Measurements from ENCODE around the gene AP3B1.

DNA sequence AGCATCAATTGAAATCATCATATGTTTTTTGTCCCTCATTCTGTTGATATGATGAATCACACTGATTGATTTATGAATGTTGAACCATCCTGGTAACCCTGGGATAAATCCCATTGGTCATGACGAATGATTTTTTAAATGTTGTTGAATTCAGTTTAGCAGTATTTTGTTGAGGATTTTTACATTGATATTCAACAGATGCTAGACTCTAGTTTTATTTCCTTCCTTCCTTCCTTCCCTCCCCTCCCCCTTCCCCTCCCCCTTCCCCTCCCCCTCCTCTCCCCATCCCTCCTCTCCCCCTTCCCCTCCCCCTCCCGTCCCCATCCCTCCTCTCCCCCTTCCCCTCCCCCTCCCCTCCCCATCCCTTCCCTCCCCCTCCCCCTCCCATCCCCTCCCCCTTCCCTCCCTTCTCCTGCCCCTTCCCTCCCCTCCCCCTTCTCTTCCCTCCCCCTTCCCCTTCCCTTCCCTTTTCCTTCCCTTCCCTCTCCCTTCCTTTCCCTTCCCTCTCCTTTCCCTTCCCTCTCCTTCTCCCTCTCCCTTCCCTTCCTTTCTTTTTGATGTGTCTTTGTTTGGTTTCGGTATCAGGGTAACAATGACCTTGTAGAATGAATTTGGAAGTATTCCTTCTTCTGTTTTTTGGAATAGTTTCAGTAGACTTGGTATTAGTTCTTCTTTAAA, 142.8 kb downstream of the AP3B1 start:
- TF ChIP-seq, protein P1, sequence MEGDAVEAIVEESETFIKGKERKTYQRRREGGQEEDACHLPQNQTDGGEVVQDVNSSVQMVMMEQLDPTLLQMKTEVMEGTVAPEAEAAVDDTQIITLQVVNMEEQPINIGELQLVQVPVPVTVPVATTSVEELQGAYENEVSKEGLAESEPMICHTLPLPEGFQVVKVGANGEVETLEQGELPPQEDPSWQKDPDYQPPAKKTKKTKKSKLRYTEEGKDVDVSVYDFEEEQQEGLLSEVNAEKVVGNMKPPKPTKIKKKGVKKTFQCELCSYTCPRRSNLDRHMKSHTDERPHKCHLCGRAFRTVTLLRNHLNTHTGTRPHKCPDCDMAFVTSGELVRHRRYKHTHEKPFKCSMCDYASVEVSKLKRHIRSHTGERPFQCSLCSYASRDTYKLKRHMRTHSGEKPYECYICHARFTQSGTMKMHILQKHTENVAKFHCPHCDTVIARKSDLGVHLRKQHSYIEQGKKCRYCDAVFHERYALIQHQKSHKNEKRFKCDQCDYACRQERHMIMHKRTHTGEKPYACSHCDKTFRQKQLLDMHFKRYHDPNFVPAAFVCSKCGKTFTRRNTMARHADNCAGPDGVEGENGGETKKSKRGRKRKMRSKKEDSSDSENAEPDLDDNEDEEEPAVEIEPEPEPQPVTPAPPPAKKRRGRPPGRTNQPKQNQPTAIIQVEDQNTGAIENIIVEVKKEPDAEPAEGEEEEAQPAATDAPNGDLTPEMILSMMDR (IDR thresholded peaks at IDR 0.05), result no peak
- TF ChIP-seq POLR2A (IDR thresholded peaks at IDR 0.05), result no peak
